ENCODE results near the gene CD247.

- TF ChIP-seq CTCF (IDR thresholded peaks at IDR 0.05) (no peak), POLR2A (IDR thresholded peaks at IDR 0.05) (no peak), POLR2AphosphoS5 (IDR thresholded peaks at IDR 0.05) (no peak)
Measured at GRCh38 chr1:167425482-167425881, 92.8 kb downstream of the CD247 start.

Data from prostate gland (tissue), 2 donors.